Measurements from ENCODE around the gene CCDC92.

Gene CCDC92

GRCh38 chr12:124002021-124002644 is 29.5 kb upstream of the CCDC92 start:
- DNase-seq (ENCODE audit: low read depth, low spot score), result no peak

- no peak for DNase-seq (ENCODE audit: low read depth, low spot score)
Observed at GRCh38 chr12:124001343-124001742, 28.7 kb upstream of the CCDC92 start.

GRCh38 chr12:124000111-124000510 is 27.5 kb upstream of the CCDC92 start:
- DNase-seq (ENCODE audit: low read depth, low spot score), result no peak

GRCh38 chr12:123998991-123999359 is 26.3 kb upstream of the CCDC92 start:
- no peak for DNase-seq (ENCODE audit: low read depth, low spot score)

GRCh38 chr12:123998344-123998990 is 25.8 kb upstream of the CCDC92 start:
- DNase-seq (ENCODE audit: low read depth, low spot score), result no peak

- no peak for DNase-seq (ENCODE audit: low read depth, low spot score)
Observed at GRCh38 chr12:123997908-123998307, 25.3 kb upstream of the CCDC92 start.

- no peak for DNase-seq (ENCODE audit: low read depth, low spot score)
Observed at GRCh38 chr12:123997033-123997822, 24.6 kb upstream of the CCDC92 start.

GRCh38 chr12:123996581-123996980 is 23.9 kb upstream of the CCDC92 start:
- DNase-seq (ENCODE audit: low read depth, low spot score), result no peak

GRCh38 chr12:123995023-123995748 is 22.6 kb upstream of the CCDC92 start:
- DNase-seq (ENCODE audit: low read depth, low spot score), result no peak

- DNase-seq (ENCODE audit: low read depth, low spot score), result no peak
Observed at GRCh38 chr12:123992118-123992825, 19.6 kb upstream of the CCDC92 start.

- no peak for DNase-seq (ENCODE audit: low read depth, low spot score)
Observed at GRCh38 chr12:123991372-123991951, 18.8 kb upstream of the CCDC92 start.

- DNase-seq (ENCODE audit: low read depth, low spot score), result no peak
Observed at GRCh38 chr12:123990511-123990910, 17.9 kb upstream of the CCDC92 start.

- no peak for DNase-seq (ENCODE audit: low read depth, low spot score)
Observed at GRCh38 chr12:123989753-123990152, 17.1 kb upstream of the CCDC92 start.

GRCh38 chr12:123989168-123989567 is 16.5 kb upstream of the CCDC92 start:
- no peak for DNase-seq (ENCODE audit: low read depth, low spot score)

- DNase-seq (ENCODE audit: low read depth, low spot score), result no peak
Observed at GRCh38 chr12:123987022-123987421, 14.4 kb upstream of the CCDC92 start.

GRCh38 chr12:123986374-123986965 is 13.8 kb upstream of the CCDC92 start:
- no peak for DNase-seq (ENCODE audit: low read depth, low spot score)

- DNase-seq (ENCODE audit: low read depth, low spot score), result no peak
Observed at GRCh38 chr12:123984903-123985302, 12.3 kb upstream of the CCDC92 start.

- DNase-seq (ENCODE audit: low read depth, low spot score), result peak; percentile 52
Observed at GRCh38 chr12:123983822-123984485, 11.3 kb upstream of the CCDC92 start.

- no peak for DNase-seq (ENCODE audit: low read depth, low spot score)
Observed at GRCh38 chr12:123982269-123982668, 9.6 kb upstream of the CCDC92 start.

GRCh38 chr12:123979566-123979965 is 6.9 kb upstream of the CCDC92 start:
- DNase-seq (ENCODE audit: low read depth, low spot score), result no peak

All from ELF-1 (cell line).